K562 (cell line): Measurements from ENCODE around the gene FIGNL1. TPM values are rescaled to one million over a fixed set of nuclear protein-coding genes. Genes with fewer than 3 reads are reported as not detected.
A peak's percentile ranks its signal among the peaks of the same experiment; 100 is the strongest.

ENCODE experiments used
- ATAC-seq: fragments of 200-7000 bp; cut with Tn5 transposase; 3 replicates; pipeline ENCODE4 v1.9.1; 2020; ENCODE audit warnings: moderate library complexity
- BruUV-seq: library from RNA; stranded (reverse); fragments of 400-500 nt; replicated peaks from 2 replicates; lab custom pipeline; 2021; lab: Mats Ljungman, UMichigan
- CTCF ChIA-PET: fragments of 300-600 bp; formaldehyde crosslinking; extraction: SDS; loops from one replicate; lab custom pipeline; 2021; ENCODE audit warnings: low intra/inter-chr PET ratio; lab: Yijun Ruan, JAX
- POLR2A ChIA-PET: fragments of 300-600, 350-650 bp; sonication (Branson Sonifier 250); formaldehyde crosslinking; extraction: SDS; loops from one replicate; lab custom pipeline; 2021; ENCODE audit warnings: antibody characterized with exemption, inconsistent platforms; lab: Yijun Ruan, JAX
- DNase-seq, 4 experiments: peaks; one replicate each; pipeline versions ENCODE4 v3.0.0 to v3.0.0-alpha.2; 2011 to 2018; ENCODE audit warnings: low spot score in 3 of 4, mixed read lengths in 3 of 4; ENCODE audit errors: extremely low read depth in 1 of 4
- FAIRE-seq: peaks from 2 replicates; lab custom pipeline; 2011; peaks lifted over from hg19 to GRCh38; lab: Jason Lieb, UNC
- H2AFZ ChIP-seq: 2 replicates; pipeline ENCODE4 v1.6.0; 2011; ENCODE audit warnings: low read depth, low read length, control low read depth, inconsistent platforms
- H3K27ac ChIP-seq: fragments of 200-600 bp; 3 replicates; pipeline ENCODE4 v1.8.0; 2011; ENCODE audit warnings: low read depth, mild to moderate bottlenecking, control low read depth, inconsistent platforms, low read length, moderate library complexity, mixed read lengths; ENCODE audit errors: extremely low read depth
- H3K27me3 ChIP-seq, 2 experiments: fragments of 300-600 bp in 1 of 2; 2 replicates in 1 of 2; 3 replicates in 1 of 2; pipeline versions ENCODE4 v1.6.0 to v1.8.0; 2011; ENCODE audit warnings: inconsistent platforms in 2 of 2, low read length in 2 of 2, mild to moderate bottlenecking in 1 of 2, mixed read lengths in 1 of 2, moderate library complexity in 1 of 2; ENCODE audit not compliant: control insufficient read depth in 2 of 2, insufficient read depth in 2 of 2
- H3K36me3 ChIP-seq: fragments of 300-600 bp; 3 replicates; pipeline ENCODE4 v1.8.0; 2011; ENCODE audit warnings: mild to moderate bottlenecking, low read length, inconsistent platforms; ENCODE audit not compliant: control insufficient read depth, insufficient read depth
- H3K4me1 ChIP-seq, 2 experiments: fragments of 200-600 bp in 1 of 2; replicated peaks in 1 of 2; 2 replicates in 1 of 2; 3 replicates in 1 of 2; pipeline versions ENCODE4 v1.5.1 to v1.8.0; 2011; ENCODE audit warnings: inconsistent platforms in 2 of 2, low read length in 2 of 2, mild to moderate bottlenecking in 1 of 2, mixed read lengths in 1 of 2, moderate library complexity in 1 of 2; ENCODE audit not compliant: control insufficient read depth in 2 of 2, insufficient read depth in 2 of 2
- H3K4me2 ChIP-seq: 2 replicates; pipeline ENCODE4 v1.6.1; 2011; ENCODE audit warnings: low read length, control low read depth, inconsistent platforms, mixed read lengths; ENCODE audit not compliant: insufficient read depth
- H3K4me3 ChIP-seq: fragments of 200-600 bp; sonication (generic), shearing (Covaris generic); 2 replicates; pipeline ENCODE4 v1.5.1; 2016; ENCODE audit warnings: control low read depth, inconsistent platforms
- H3K79me2 ChIP-seq: fragments of 200-600 bp; 3 replicates; pipeline ENCODE4 v1.8.0; 2011; ENCODE audit warnings: low read length, inconsistent platforms; ENCODE audit not compliant: control insufficient read depth, insufficient read depth
- H3K9ac ChIP-seq, 2 experiments: 2 replicates each; pipeline versions ENCODE4 v1.6.0 to v1.6.1; 2011; ENCODE audit warnings: low read depth in 2 of 2, low read length in 2 of 2, control low read depth in 1 of 2, inconsistent platforms in 1 of 2, mild to moderate bottlenecking in 1 of 2, mixed read lengths in 1 of 2; ENCODE audit not compliant: insufficient read depth in 1 of 2
- H3K9me1 ChIP-seq: one replicate; pipeline ENCODE4 v1.6.0; 2011; ENCODE audit warnings: inconsistent platforms, mild to moderate bottlenecking, low read length, moderate library complexity; ENCODE audit not compliant: control insufficient read depth, insufficient read depth
- H3K9me3 ChIP-seq: replicated peaks from 2 replicates; pipeline ENCODE4 v1.5.1; 2011; ENCODE audit warnings: low read depth, low read length, inconsistent platforms; ENCODE audit not compliant: control insufficient read depth, insufficient read depth
- H4K20me1 ChIP-seq: replicated peaks from 2 replicates; pipeline ENCODE4 v1.6.1; 2011; ENCODE audit warnings: low read length, inconsistent platforms, mixed read lengths; ENCODE audit not compliant: control insufficient read depth, insufficient read depth
- ELF2 ChIP-seq: fragments of 250-450 bp; sonication (Bioruptor Pico); IDR thresholded peaks from 2 replicates; pipeline ENCODE4 v1.5.0; 2021; ENCODE audit warnings: mild to moderate bottlenecking
- MEIS2 ChIP-seq: fragments of 450-650 bp; IDR thresholded peaks from 2 replicates; pipeline ENCODE4 v1.6.1; 2014; ENCODE audit warnings: mild to moderate bottlenecking; ENCODE audit not compliant: partially characterized antibody
- NBN ChIP-seq: fragments of 450-650 bp; IDR thresholded peaks from 2 replicates; pipeline ENCODE4 v1.6.1; 2016; ENCODE audit warnings: low read depth, mild to moderate bottlenecking
- ZFPM2 ChIP-seq: fragments of 250-450 bp; sonication (Bioruptor Pico); IDR thresholded peaks from 2 replicates; pipeline ENCODE4 v1.5.1; 2022; ENCODE audit warnings: mild to moderate bottlenecking
- ZNF766 ChIP-seq: fragments of 200-800 bp; sonication (Bioruptor generic); conservative IDR thresholded peaks from 2 replicates; pipeline ENCODE4 v1.6.1; 2016; ENCODE audit warnings: missing genetic modification characterization, missing compliant biosample characterization
- WGBS: fragments of 100-300 bp; shearing (Covaris generic); methylation state at CpG from one replicate; pipeline ENCODE4 v1.1.6; 2016; ENCODE audit warnings: low coverage, mixed read lengths; ENCODE audit not compliant: insufficient coverage; ENCODE audit errors: missing lambda C conversion rate; 5-methylcytosine and 5-hydroxymethylcytosine counted together
- in situ Hi-C: fragments of 300-500 bp; cut with MboI; formaldehyde crosslinking; loops from 4 replicates; pipeline ENCODE4 v1.15.0; 2018; ENCODE audit warnings: inconsistent platforms, mixed read lengths
- intact Hi-C: fragments of 100-400 bp; cut with micrococcal nuclease; formaldehyde crosslinking; loops from 2 replicates; pipeline ENCODE4 v1.14.2; 2022
- polyA plus RNA-seq, 8 experiments: library from polyadenylated mRNA; depleted of rRNA in 4 of 8; stranded (reverse) in 5 of 8; unstranded in 3 of 8; fragments of >200 nt; fragmentation: Nextera tagmentation in 2 of 8; fragmentation: Illumina TruSeq in 1 of 8; extraction: Ambion mirVana in 2 of 8; extraction: Trizol in 1 of 8; gene quantifications; 2 replicates each; pipeline versions ENCODE4 v1.2.1 to v1.2.3, GENCODE V29; 2011 to 2014; ENCODE audit warnings: inconsistent platforms in 1 of 8, missing spikeins in 1 of 8
- total RNA-seq, 7 experiments: library from RNA; depleted of rRNA in 6 of 7; stranded (reverse); fragments of >200 nt in 6 of 7; fragmentation: Illumina TruSeq in 2 of 7; extraction: Trizol in 2 of 7; gene quantifications; 2 replicates each; pipeline versions ENCODE4 v1.2.1 to v1.2.3, GENCODE V29; 2011 to 2021; ENCODE audit warnings: low replicate concordance in 1 of 7
- TF ChIP-seq, protein P1 (sequence below): fragments of 450-650 bp; conservative IDR thresholded peaks from 2 replicates; pipeline ENCODE4 v1.6.1; 2016; ENCODE audit warnings: missing genetic modification characterization, low read depth, mild to moderate bottlenecking, missing compliant biosample characterization, moderate library complexity
- TF ChIP-seq, protein P2 (sequence below): fragments of 450-650 bp; IDR thresholded peaks from one replicate; pipeline ENCODE4 v1.6.1; 2018; ENCODE audit warnings: mild to moderate bottlenecking, moderate library complexity; ENCODE audit not compliant: partially characterized antibody

FIGNL1 gene
- total and polyA plus RNA-seq, 9 of the 15 experiments (the other 6 are each of a cell fraction or from before 2014, with no cell fraction given): 15.5 to 48.3 (median 27.6) TPM

DNA sequence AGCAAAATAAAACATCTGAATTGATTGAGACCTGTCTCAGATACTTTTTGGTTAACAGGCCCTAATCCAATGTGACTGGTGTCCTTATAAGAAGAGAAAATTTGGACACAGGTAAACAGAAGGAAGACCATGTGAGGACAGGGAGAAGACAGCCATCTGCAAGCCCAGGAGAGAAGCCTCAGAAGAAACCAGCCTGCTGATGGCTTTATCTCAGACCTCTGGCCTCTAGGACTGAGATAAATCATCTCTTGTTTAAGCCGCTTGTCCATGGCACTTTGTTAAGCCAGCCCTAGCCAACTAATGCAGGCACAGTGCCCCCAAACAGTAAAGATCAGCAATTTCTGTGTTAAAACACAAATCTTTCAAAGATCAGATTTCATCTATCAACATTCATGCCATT, 41.8 kb upstream of the FIGNL1 start:
- Histone ChIP-seq H3K27ac (no peak overlapping the region), H3K4me1 (peaks cover 7 to 9% of the 10 kb centered on the region in 2 experiments; a peak in 4 of 5 replicates), H3K9me3 (no peaks in the 10 kb centered on the region), H3K79me2 (no peaks in the 10 kb centered on the region), H3K36me3 (no peaks in the 10 kb centered on the region), H3K27me3 (peaks cover 0 to 7% of the 10 kb centered on the region in 2 experiments; a peak in 1 of 5 replicates), H3K4me2 (no peak overlapping the region), H2AFZ (no peak overlapping the region), H4K20me1 (no peaks in the 10 kb centered on the region), H3K4me3 (no peak overlapping the region), H3K9ac (no peak overlapping the region), H3K9me1 (no peaks in the 10 kb centered on the region)
- FAIRE-seq: no peak
- ChIA-PET CTCF (no interaction called here), POLR2A (no interaction called here)
- BruUV-seq: no TSS peak
- no peak for DNase-seq
- in situ Hi-C loops: no loop called here
- intact Hi-C loops: no loop called here
- WGBS: 10% methylated on average over 1 of the region's 1 CpG
- no peak for ATAC-seq
- TF ChIP-seq NBN: no peak
- TF ChIP-seq ELF2 (CRISPR knock-in tag): no peak
- TF ChIP-seq, protein P1, sequence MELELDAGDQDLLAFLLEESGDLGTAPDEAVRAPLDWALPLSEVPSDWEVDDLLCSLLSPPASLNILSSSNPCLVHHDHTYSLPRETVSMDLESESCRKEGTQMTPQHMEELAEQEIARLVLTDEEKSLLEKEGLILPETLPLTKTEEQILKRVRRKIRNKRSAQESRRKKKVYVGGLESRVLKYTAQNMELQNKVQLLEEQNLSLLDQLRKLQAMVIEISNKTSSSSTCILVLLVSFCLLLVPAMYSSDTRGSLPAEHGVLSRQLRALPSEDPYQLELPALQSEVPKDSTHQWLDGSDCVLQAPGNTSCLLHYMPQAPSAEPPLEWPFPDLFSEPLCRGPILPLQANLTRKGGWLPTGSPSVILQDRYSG (tag): no peak
- TF ChIP-seq ZFPM2 (CRISPR knock-in tag): no peak
- TF ChIP-seq, protein P2, sequence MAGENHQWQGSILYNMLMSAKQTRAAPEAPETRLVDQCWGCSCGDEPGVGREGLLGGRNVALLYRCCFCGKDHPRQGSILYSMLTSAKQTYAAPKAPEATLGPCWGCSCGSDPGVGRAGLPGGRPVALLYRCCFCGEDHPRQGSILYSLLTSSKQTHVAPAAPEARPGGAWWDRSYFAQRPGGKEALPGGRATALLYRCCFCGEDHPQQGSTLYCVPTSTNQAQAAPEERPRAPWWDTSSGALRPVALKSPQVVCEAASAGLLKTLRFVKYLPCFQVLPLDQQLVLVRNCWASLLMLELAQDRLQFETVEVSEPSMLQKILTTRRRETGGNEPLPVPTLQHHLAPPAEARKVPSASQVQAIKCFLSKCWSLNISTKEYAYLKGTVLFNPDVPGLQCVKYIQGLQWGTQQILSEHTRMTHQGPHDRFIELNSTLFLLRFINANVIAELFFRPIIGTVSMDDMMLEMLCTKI: no peak
- TF ChIP-seq ZNF766 (CRISPR knock-in tag): peak; percentile 67
- TF ChIP-seq MEIS2: peak; percentile 45
